ENCODE data around the gene SYF2. TPM values are rescaled to one million over a fixed set of nuclear protein-coding genes. Genes with fewer than 3 reads are reported as not detected.

The SYF2 gene
- total and polyA plus RNA-seq, 2 of the 4 experiments (the other 2 are of a cell fraction) = 8.6 to 19.5 TPM

DNA sequence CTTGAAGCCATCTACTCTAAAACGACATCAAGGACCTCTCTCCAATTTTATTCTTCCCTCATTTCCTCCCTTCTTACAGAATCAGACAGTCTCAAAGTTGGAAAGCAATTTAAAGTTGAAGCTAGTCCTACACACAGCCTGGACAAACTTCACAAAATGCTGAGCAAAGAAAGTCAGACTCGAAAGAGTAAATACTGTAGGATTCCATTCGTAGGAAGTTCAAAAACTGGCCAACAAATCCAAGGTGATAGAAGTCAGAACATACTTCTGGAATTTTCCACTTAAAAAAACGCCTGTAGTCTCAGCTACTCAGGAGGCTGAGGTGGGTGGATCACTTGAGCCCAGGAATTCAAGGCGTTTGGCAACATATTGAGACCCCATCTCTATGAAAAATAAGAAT lies 19.6 kb downstream of the SYF2 start:
- WGBS, 2 experiments (ENCODE audit: extremely low coverage in 2 of 2, insufficient read length in 1 of 2) = no CpG with 5 or more reads among the region's 5 CpGs
- no TSS peak for BruUV-seq (replicated peaks)
- Histone ChIP-seq H3K4ac (ENCODE audit: low read depth, low read length) (no peak overlapping the region), H4K20me1 (ENCODE audit: insufficient read depth, low read length) (no peaks in the 10 kb centered on the region), H2BK5ac (ENCODE audit: low read depth, low read length, poor library complexity, severe bottlenecking) (no peak overlapping the region), H2AFZ (replicated peaks; ENCODE audit: low read length, poor library complexity) (no peak overlapping the region), H3K9me1 (ENCODE audit: insufficient read depth, low read length) (no peaks in the 10 kb centered on the region), H2AK5ac (ENCODE audit: low read depth, low read length) (no peak overlapping the region), H3K9me3 (ENCODE audit: control insufficient read depth, insufficient read depth, low read length) (no peaks in the 10 kb centered on the region), H3K79me1 (ENCODE audit: low read depth in 1 of 2, low read length in 2 of 2) (no peaks in the 10 kb centered on the region), H3K23ac (ENCODE audit: low read depth, low read length) (no peak overlapping the region), H4K91ac (ENCODE audit: insufficient read depth, low read depth, low read length) (no peak overlapping the region), H3K4me2 (ENCODE audit: low read depth, low read length) (no peak overlapping the region), H2AK9ac (replicated peaks; ENCODE audit: low read depth, low read length, poor library complexity) (no peak overlapping the region), H3K14ac (replicated peaks; ENCODE audit: low read depth, low read length) (no peak overlapping the region), H3K56ac (ENCODE audit: extremely low read depth, insufficient read depth, low read length) (no peak overlapping the region), H2BK20ac (ENCODE audit: low read depth, low read length) (no peak overlapping the region), H4K8ac (ENCODE audit: low read depth in 2 of 2, low read length in 2 of 2) (no peak overlapping the region), H3K4me1 (ENCODE audit: control insufficient read depth, insufficient read depth, low read length) (no peaks in the 10 kb centered on the region), H3K18ac (ENCODE audit: low read depth, low read length) (no peak overlapping the region), H3K9ac (ENCODE audit: low read depth, low read length) (no peak overlapping the region), H2BK15ac (ENCODE audit: low read depth, low read length) (no peak overlapping the region), H2BK120ac (ENCODE audit: low read depth, low read length) (no peak overlapping the region), H3K27ac (ENCODE audit: insufficient read depth, low read length) (no peak overlapping the region), H3K36me3 (ENCODE audit: control insufficient read depth, insufficient read depth, low read length) (no peaks in the 10 kb centered on the region), H4K5ac (ENCODE audit: low read depth, low read length) (no peak overlapping the region), H3K4me3 (ENCODE audit: insufficient read depth, low read depth, low read length) (no peak overlapping the region), H3K27me3 (ENCODE audit: control insufficient read depth, insufficient read depth, low read length) (peaks cover 27% of the 10 kb centered on the region)
- DNase-seq (no peak), ATAC-seq (ENCODE audit: low read depth) (no peak)
- in situ Hi-C loops (cut with MboI; ENCODE audit: low sequenced_read_pairs) = no loop called here
- dilution Hi-C loops (cut with HindIII; ENCODE audit: low sequenced_read_pairs, unreplicated experiment) = loop anchor here (25.0 kb wide), 1 partner anchor 550 kb away; no protein-coding TSS in a partner anchor
- TF ChIP-seq, protein P1, sequence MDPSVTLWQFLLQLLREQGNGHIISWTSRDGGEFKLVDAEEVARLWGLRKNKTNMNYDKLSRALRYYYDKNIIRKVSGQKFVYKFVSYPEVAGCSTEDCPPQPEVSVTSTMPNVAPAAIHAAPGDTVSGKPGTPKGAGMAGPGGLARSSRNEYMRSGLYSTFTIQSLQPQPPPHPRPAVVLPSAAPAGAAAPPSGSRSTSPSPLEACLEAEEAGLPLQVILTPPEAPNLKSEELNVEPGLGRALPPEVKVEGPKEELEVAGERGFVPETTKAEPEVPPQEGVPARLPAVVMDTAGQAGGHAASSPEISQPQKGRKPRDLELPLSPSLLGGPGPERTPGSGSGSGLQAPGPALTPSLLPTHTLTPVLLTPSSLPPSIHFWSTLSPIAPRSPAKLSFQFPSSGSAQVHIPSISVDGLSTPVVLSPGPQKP (IDR thresholded peaks at IDR 0.05; ENCODE audit: borderline replicate concordance, low read depth, low read length) = no peak
- POLR2A ChIA-PET (ENCODE audit: unreplicated experiment) = no interaction called here
- CTCF ChIA-PET = no interaction called here
- intact Hi-C loops (cut with micrococcal nuclease) = no loop called here
